GM12891 (cell line): ENCODE results near the gene SLITRK3. TPM values are rescaled to one million over a fixed set of nuclear protein-coding genes. Genes with fewer than 3 reads are reported as not detected.

Experiments used
- DNase-seq: peaks from one replicate; pipeline ENCODE4 v3.0.0; 2011; ENCODE audit warnings: low spot score; ENCODE audit not compliant: insufficient read length
- FAIRE-seq: peaks from 2 replicates; lab custom pipeline; 2011; peaks lifted over from hg19 to GRCh38; lab: Jason Lieb, UNC
- PAX5 ChIP-seq: IDR thresholded peaks from 2 replicates; pipeline ENCODE4 v1.6.1; 2011; ENCODE audit warnings: low read length, moderate library complexity, mild to moderate bottlenecking; ENCODE audit not compliant: insufficient read depth, severe bottlenecking
- POLR2A ChIP-seq: IDR thresholded peaks from 2 replicates; pipeline ENCODE4 v1.6.1; 2011; ENCODE audit warnings: low read depth, low read length, control low read depth
- POLR2AphosphoS5 ChIP-seq: IDR thresholded peaks from 2 replicates; pipeline ENCODE4 v1.6.1; 2011; ENCODE audit warnings: low read depth, low read length, control low read depth
- POU2F2 ChIP-seq: IDR thresholded peaks from 2 replicates; pipeline ENCODE4 v1.6.1; 2011; ENCODE audit warnings: low read depth, mild to moderate bottlenecking, control low read depth, low read length, moderate library complexity
- SPI1 ChIP-seq: IDR thresholded peaks from 2 replicates; pipeline ENCODE4 v1.6.1; 2011; ENCODE audit warnings: low read depth, low read length, control low read depth
- TAF1 ChIP-seq: IDR thresholded peaks from 2 replicates; pipeline ENCODE4 v1.6.1; 2011; ENCODE audit warnings: low read depth, low read length, control low read depth
- polyA plus RNA-seq: library from polyadenylated mRNA; unstranded; fragments of >200 nt; gene quantifications from one replicate; pipeline ENCODE4 v1.2.1, GENCODE V29; 2012; ENCODE audit warnings: low read depth, missing spikeins, inconsistent platforms; ENCODE audit not compliant: missing spikeins

The SLITRK3 gene, protein sequence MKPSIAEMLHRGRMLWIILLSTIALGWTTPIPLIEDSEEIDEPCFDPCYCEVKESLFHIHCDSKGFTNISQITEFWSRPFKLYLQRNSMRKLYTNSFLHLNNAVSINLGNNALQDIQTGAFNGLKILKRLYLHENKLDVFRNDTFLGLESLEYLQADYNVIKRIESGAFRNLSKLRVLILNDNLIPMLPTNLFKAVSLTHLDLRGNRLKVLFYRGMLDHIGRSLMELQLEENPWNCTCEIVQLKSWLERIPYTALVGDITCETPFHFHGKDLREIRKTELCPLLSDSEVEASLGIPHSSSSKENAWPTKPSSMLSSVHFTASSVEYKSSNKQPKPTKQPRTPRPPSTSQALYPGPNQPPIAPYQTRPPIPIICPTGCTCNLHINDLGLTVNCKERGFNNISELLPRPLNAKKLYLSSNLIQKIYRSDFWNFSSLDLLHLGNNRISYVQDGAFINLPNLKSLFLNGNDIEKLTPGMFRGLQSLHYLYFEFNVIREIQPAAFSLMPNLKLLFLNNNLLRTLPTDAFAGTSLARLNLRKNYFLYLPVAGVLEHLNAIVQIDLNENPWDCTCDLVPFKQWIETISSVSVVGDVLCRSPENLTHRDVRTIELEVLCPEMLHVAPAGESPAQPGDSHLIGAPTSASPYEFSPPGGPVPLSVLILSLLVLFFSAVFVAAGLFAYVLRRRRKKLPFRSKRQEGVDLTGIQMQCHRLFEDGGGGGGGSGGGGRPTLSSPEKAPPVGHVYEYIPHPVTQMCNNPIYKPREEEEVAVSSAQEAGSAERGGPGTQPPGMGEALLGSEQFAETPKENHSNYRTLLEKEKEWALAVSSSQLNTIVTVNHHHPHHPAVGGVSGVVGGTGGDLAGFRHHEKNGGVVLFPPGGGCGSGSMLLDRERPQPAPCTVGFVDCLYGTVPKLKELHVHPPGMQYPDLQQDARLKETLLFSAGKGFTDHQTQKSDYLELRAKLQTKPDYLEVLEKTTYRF
- polyA plus RNA-seq = not detected

DNA sequence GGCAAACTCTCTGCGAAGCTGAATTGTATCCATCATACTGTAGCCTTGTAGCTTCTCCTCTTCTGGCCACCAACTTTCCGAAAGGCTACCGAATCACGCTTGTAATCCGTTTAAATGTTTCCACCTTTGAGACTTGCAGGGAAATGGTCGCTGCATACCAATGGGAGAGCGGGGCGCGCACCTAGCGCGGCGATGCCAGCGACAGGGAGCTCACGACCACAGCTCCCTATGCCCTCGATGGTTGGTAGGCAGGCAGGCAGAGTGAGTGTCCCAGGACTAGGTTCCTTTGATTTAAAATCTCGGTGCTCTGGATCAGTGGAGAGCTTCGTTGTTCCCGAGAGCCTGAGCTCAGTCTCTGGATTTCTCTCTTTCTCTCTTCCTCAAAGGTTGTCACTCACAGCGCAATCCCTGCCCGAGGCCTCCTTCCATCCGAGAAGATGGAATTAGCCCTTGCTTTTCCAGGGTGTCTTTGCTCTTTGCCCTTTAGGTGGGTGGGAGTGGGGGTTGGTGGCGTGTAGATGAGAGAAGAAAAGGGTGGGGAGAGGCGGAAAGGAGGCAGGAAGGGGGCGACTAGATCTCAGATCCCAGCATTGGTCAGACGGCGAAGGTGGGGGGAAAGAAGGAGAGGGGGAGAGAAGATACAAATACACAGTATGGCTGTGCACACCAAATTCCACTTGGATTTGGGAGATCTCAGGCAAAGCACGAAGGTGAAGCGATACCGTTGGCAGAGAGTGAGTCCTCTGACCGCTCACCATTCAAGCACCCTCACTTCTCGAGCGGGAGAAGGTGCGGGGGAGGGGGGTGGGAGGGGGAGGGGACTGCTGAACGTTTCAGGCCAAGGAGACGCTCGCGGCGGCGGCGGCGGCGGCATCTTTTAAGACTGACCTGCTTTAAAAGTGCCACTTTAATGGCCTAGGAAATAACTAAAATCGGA is at the start of gene SLITRK3:
Gene SLITRK3 (minus strand): TSS at position 745 of the 937 bp plus-strand sequence. CDS start 5,554 bp downstream, outside the sequence.
- FAIRE-seq = no peak
- no peak for DNase-seq
- TF ChIP-seq SPI1 = no peak
- TF ChIP-seq POLR2A = no peak
- no peak for TF ChIP-seq POU2F2
- no peak for TF ChIP-seq POLR2AphosphoS5
- TF ChIP-seq PAX5 = no peak
- no peak for TF ChIP-seq TAF1

DNA sequence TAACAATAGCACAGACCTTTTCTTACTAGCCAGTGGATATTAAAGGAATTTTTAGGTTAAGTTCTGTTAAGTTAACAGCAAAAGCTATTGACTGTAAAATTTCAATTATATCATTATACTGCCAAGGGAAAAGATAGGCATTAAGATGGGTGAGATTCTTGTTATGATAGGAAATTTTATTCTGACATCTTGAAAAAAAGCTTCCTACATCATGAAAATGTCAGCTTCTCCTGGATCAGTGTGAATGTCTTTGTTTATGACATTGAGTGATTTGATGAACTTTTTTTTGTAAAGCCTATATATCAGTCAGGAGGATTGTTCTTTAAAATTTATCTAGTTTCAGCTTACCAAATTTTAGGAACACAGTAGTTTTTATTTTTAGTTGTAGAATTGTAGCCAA is 47.4 kb upstream of the SLITRK3 start:
- FAIRE-seq = no peak
- no peak for TF ChIP-seq TAF1
- TF ChIP-seq POU2F2 = no peak
- no peak for TF ChIP-seq PAX5
- no peak for TF ChIP-seq SPI1
- TF ChIP-seq POLR2A = no peak
- TF ChIP-seq POLR2AphosphoS5 = no peak
- no peak for DNase-seq

DNA sequence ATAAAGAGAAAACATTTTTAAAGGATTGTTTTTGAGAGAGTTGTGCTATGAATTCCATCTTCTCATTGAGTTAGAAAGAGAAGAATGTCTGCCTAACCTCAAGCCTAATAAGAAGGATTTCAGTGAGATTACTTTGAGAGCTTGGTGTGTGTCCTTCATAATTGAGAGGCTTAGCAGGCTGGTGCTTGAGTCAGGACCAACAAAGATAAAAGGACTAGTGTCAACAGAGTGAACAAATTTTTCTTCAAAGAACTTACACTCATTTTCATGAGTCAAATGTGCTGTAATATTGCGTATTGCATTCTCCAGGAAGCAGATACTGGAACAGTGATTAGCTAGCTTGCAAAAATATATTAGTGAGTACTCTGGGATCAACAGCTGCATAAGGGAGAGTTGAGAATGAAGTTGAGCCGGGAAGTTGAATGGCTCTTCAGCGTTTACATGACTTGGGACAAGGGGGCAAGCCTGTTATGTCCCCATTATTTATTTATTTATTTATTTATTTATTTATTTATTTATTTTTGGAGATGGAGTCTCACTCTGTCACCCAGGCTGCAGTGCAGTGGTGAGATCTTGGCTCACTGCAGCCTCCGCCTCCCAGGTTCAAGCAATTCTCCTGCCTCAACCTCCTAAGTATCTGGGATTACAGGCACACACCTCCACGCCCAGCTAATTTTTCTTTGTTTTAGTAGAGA is 37.5 kb upstream of the SLITRK3 start:
- TF ChIP-seq PAX5 (no peak), POLR2AphosphoS5 (no peak)
- DNase-seq (no peak), FAIRE-seq (no peak)

DNA sequence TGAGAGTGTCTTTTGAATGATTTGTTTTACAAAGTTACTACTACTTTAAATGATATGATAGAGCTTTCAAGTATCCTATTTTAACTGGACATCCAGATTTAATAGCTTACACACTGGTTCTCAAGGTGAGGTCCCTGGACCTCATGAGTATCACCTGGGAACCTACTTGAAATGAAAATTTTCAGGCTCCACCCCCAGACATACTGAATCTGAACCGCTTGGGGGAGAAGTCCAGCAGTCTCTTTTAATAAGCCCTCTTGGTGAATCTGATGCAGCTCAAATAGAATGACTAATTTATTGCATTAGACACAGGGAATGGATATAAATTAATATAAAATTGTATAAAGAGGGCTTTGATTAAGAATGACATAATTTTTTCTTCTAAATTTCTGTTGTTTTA is 29.4 kb upstream of the SLITRK3 start:
- FAIRE-seq = no peak
- DNase-seq = no peak
- TF ChIP-seq POLR2AphosphoS5 (no peak), POU2F2 (no peak), POLR2A (no peak), PAX5 (no peak), TAF1 (no peak), SPI1 (no peak)

DNA sequence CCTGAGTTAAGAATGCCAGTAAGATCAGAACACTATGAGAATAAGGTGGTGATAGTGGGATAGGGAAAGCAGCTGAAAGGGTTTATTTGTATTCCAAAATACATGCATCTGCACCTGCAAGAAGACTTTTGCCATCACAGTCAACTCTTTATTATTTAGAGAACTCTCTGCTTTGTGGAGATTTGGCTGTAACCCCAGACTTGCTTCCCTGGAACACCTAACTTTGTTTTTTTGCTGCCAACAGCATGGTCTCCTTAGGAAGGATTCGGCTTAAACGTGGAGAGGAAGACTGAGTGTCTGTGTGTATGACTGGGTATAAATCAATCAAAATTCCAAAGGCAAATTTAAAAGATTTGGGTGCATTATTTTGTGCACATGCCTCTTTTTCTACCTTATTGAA is 21.6 kb upstream of the SLITRK3 start:
- FAIRE-seq (no peak), DNase-seq (no peak)
- TF ChIP-seq TAF1 (no peak), PAX5 (no peak), SPI1 (no peak), POU2F2 (no peak), POLR2A (no peak), POLR2AphosphoS5 (no peak)

DNA sequence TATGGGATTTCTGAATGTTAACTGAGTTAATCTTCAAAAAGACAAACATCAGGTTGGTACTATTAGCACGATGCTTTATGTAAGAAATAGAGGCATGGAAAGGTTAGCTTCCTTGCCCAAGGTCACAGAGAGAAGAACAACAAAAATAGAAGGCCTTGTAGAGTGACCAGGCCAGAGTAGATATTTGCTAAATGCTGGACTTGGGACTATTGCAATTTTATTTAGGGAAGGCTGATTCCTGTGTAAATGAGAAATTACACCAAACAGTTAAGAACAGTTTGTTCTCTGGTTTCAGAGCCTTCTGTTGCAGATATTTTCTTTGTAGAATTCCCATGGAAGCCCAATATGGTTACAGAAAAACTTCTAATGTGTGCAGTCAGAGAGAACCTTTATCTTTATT is 16.4 kb upstream of the SLITRK3 start:
- FAIRE-seq = no peak
- TF ChIP-seq PAX5 (no peak), POLR2A (no peak), POLR2AphosphoS5 (no peak), POU2F2 (no peak), TAF1 (no peak), SPI1 (no peak)
- DNase-seq = no peak

DNA sequence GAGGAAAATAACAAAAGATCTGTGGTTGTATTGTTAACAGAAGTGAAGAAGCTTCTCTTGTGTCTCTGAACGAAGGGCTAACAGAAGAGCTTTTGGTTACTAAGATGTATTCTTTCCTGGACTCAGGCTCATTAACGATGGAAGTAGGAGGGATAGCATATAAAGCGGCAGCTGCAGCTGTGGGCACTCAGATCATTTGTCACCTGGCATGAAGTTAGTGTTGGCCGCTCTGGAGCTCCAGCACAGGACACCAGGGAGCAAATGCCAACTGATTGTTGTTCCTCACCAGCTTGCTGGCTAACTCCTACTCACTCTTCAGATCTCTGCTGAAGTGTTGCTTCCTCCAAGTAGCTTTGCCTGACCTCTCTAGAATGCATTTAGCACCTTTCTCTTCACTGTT is 15.5 kb upstream of the SLITRK3 start:
- FAIRE-seq = no peak
- DNase-seq = no peak
- TF ChIP-seq POLR2AphosphoS5 = no peak
- no peak for TF ChIP-seq TAF1
- TF ChIP-seq PAX5 = no peak
- TF ChIP-seq SPI1 = no peak

DNA sequence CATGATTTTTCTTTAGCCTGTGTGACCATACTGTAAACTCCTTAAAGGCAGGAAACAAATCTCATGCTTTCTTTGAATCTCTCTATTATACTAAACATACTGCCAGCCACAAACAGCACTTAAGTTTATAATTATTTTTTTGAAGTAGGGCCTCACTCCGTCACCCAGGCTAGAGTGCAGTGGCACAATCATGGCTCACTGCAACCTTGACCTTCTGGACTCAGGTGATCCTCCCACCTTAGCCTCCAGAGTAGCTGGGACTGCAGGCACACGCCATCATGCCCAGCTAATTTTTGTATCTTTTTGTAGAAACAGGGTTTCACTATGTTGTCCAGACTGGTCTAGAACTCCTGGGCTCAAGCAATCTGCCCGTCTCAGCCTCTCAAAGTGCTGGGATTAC is 14.5 kb upstream of the SLITRK3 start:
- no peak for FAIRE-seq
- DNase-seq = no peak
- TF ChIP-seq SPI1 (no peak), POU2F2 (no peak), TAF1 (no peak), POLR2AphosphoS5 (no peak), POLR2A (no peak), PAX5 (no peak)

DNA sequence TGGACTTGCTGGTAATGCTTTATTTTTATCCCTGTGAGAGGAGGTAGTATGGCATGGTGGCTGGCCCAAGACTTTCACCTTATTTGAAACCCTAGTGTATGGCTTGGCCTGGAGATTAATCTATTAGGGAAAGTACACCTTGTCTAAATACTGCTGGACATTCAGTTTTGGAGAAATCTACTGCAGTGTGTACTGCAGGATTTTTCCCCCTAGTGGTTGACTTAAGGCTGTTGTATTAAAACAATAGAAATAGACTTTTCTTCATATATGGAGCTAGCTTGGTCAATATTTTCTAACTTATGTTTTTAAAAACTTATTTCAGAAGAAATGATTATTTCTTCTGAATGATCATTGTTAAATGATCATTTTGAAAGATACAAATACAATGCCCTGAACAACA is 13.9 kb upstream of the SLITRK3 start:
- DNase-seq (no peak), FAIRE-seq (no peak)
- TF ChIP-seq SPI1 (no peak), POU2F2 (no peak), POLR2AphosphoS5 (no peak), POLR2A (no peak), PAX5 (no peak)
